Activated CD8-positive, alpha-beta T cell treated with anti-CD3 and anti-CD28 coated beads for 36 hours (primary cell): ENCODE results near the gene CLTCL1. TPM values are rescaled to one million over a fixed set of nuclear protein-coding genes. Genes with fewer than 3 reads are reported as not detected.

Experiments
- ATAC-seq: fragments of 200-7000 bp; cut with Tn5 transposase; one replicate; pipeline ENCODE4 v1.10.0; 2021; ENCODE audit warnings: mild to moderate bottlenecking, moderate library complexity
- CTCF ChIA-PET: fragments of 350-600 bp; sonication (Branson Sonifier 250); formaldehyde crosslinking; loops from one replicate; lab custom pipeline; 2021; ENCODE audit warnings: antibody characterized with exemption; lab: Charles Lee
- POLR2A ChIA-PET: fragments of 350-600 bp; sonication (Branson Sonifier 250); formaldehyde crosslinking; loops from one replicate; lab custom pipeline; 2021; ENCODE audit warnings: antibody characterized with exemption; lab: Charles Lee
- DNase-seq: peaks from one replicate; pipeline ENCODE4 v3.0.0-alpha.2; 2020
- H3K27ac Mint-ChIP-seq: one replicate; pipeline ENCODE4 v1.8.0; 2021; ENCODE audit warnings: mild to moderate bottlenecking, mixed read lengths
- H3K27me3 Mint-ChIP-seq: one replicate; pipeline ENCODE4 v1.8.0; 2021; ENCODE audit warnings: mixed read lengths
- H3K36me3 Mint-ChIP-seq: one replicate; pipeline ENCODE4 v1.8.0; 2021; ENCODE audit warnings: low read depth, mixed read lengths
- H3K4me1 Mint-ChIP-seq: one replicate; pipeline ENCODE4 v1.8.0; 2021; ENCODE audit warnings: low read depth, mixed read lengths
- H3K4me3 Mint-ChIP-seq: one replicate; pipeline ENCODE4 v1.8.0; 2021; ENCODE audit warnings: mild to moderate bottlenecking, moderate library complexity, mixed read lengths
- H3K9me3 Mint-ChIP-seq: one replicate; pipeline ENCODE4 v1.8.0; 2021; ENCODE audit warnings: mixed read lengths
- CTCF ChIP-seq: fragments of 200-600 bp; IDR thresholded peaks from one replicate; pipeline ENCODE4 v1.8.0; 2022; ENCODE audit warnings: antibody characterized with exemption, mild to moderate bottlenecking
- intact Hi-C: fragments of 100-400 bp; cut with micrococcal nuclease; formaldehyde crosslinking; loops from one replicate; pipeline ENCODE4 v1.10.0; 2022
- total RNA-seq, 2 experiments: library from RNA; stranded (reverse); gene quantifications; one replicate each; pipeline ENCODE4 v1.2.3, GENCODE V29; 2021

CLTCL1 gene
- total RNA-seq, 2 experiments from 2014 or later: 0.45 to 0.65 TPM

- ChIA-PET CTCF (interaction anchor here (0.9 kb wide), 1 partner anchor 354 kb away, joined by 3 read pairs; no protein-coding TSS in a partner anchor), POLR2A (no interaction called here)
- no peaks in the 10 kb centered on the region for H3K9me3 Mint-ChIP-seq
- no peak overlapping the region for H3K4me3 Mint-ChIP-seq
- ATAC-seq (no peak), DNase-seq (no peak)
- TF ChIP-seq CTCF: no peak
- intact Hi-C loops: no loop called here
- H3K27me3 Mint-ChIP-seq: peaks cover 1% of the 10 kb centered on the region
- no peak overlapping the region for H3K27ac Mint-ChIP-seq
- no peaks in the 10 kb centered on the region for H3K4me1 Mint-ChIP-seq
- no peaks in the 10 kb centered on the region for H3K36me3 Mint-ChIP-seq
Observed at GRCh38 chr22:19275513-19275912, 16.0 kb downstream of the CLTCL1 start.

GRCh38 chr22:19275104-19275503 lies 16.4 kb downstream of the CLTCL1 start:
- POLR2A ChIA-PET: no interaction called here
- Mint-ChIP-seq H3K4me3 (no peak overlapping the region), H3K27me3 (peaks cover 1% of the 10 kb centered on the region), H3K27ac (no peak overlapping the region), H3K36me3 (no peaks in the 10 kb centered on the region), H3K4me1 (no peaks in the 10 kb centered on the region), H3K9me3 (no peaks in the 10 kb centered on the region)
- no peak for TF ChIP-seq CTCF
- intact Hi-C loops: no loop called here
- no peak for ATAC-seq
- DNase-seq: no peak
- CTCF ChIA-PET: interaction anchor here (0.9 kb wide), 1 partner anchor 355 kb away, joined by 3 read pairs; no protein-coding TSS in a partner anchor

- Mint-ChIP-seq H3K4me1 (no peaks in the 10 kb centered on the region), H3K9me3 (peaks cover 4% of the 10 kb centered on the region), H3K27me3 (peaks cover 1% of the 10 kb centered on the region), H3K4me3 (no peak overlapping the region), H3K27ac (no peak overlapping the region), H3K36me3 (no peaks in the 10 kb centered on the region)
- ATAC-seq (no peak), DNase-seq (no peak)
- POLR2A ChIA-PET: no interaction called here
- CTCF ChIA-PET: no interaction called here
- TF ChIP-seq CTCF: no peak
- intact Hi-C loops: no loop called here
Observed at GRCh38 chr22:19271856-19272535, 19.5 kb downstream of the CLTCL1 start.

GRCh38 chr22:19271273-19271855 lies 20.2 kb downstream of the CLTCL1 start:
- Mint-ChIP-seq H3K4me1 (no peaks in the 10 kb centered on the region), H3K27me3 (peaks cover 1% of the 10 kb centered on the region), H3K27ac (no peak overlapping the region), H3K36me3 (no peaks in the 10 kb centered on the region), H3K9me3 (peaks cover 8% of the 10 kb centered on the region), H3K4me3 (no peak overlapping the region)
- no peak for TF ChIP-seq CTCF
- no peak for ATAC-seq
- POLR2A ChIA-PET: no interaction called here
- intact Hi-C loops: no loop called here
- no peak for DNase-seq
- CTCF ChIA-PET: no interaction called here

GRCh38 chr22:19270873-19271272 lies 20.6 kb downstream of the CLTCL1 start:
- ChIA-PET POLR2A (no interaction called here), CTCF (no interaction called here)
- no peak for TF ChIP-seq CTCF
- Mint-ChIP-seq H3K9me3 (peaks cover 13% of the 10 kb centered on the region), H3K4me3 (no peak overlapping the region), H3K36me3 (peaks cover 4% of the 10 kb centered on the region), H3K4me1 (no peaks in the 10 kb centered on the region), H3K27me3 (peaks cover under 1% of the 10 kb centered on the region), H3K27ac (no peak overlapping the region)
- intact Hi-C loops: no loop called here
- ATAC-seq: no peak
- DNase-seq: no peak
